Measurements from ENCODE around the gene ZBTB48.
A peak's percentile ranks its signal among the peaks of the same experiment; 100 is the strongest.

The ZBTB48 gene

GRCh38 chr1:6572653-6573383, 7.0 kb upstream of the ZBTB48 start:
- no peak for DNase-seq

GRCh38 chr1:6574025-6574620, 5.7 kb upstream of the ZBTB48 start:
- DNase-seq, result no peak

GRCh38 chr1:6574818-6575217, 5.0 kb upstream of the ZBTB48 start:
- DNase-seq, result no peak

- DNase-seq, result peak in 1 of 56 donors; percentile 22
Measured at GRCh38 chr1:6577831-6578525, 1.8 kb upstream of the ZBTB48 start.

GRCh38 chr1:6578624-6579373, 995 bp upstream of the ZBTB48 start:
- no peak for DNase-seq

- DNase-seq, result no peak
Measured at GRCh38 chr1:6580119-6580592, 362 bp downstream of the ZBTB48 start.

GRCh38 chr1:6580593-6581409, 1.0 kb downstream of the ZBTB48 start:
- DNase-seq, result no peak

GRCh38 chr1:6581561-6582305, 1.9 kb downstream of the ZBTB48 start:
- DNase-seq, result no peak

- no peak for DNase-seq
Measured at GRCh38 chr1:6582370-6582769, 2.6 kb downstream of the ZBTB48 start.

GRCh38 chr1:6584126-6585080, 4.6 kb downstream of the ZBTB48 start:
- no peak for DNase-seq

- DNase-seq, result no peak
Measured at GRCh38 chr1:6585081-6585722, 5.4 kb downstream of the ZBTB48 start.

- no peak for DNase-seq
Measured at GRCh38 chr1:6585841-6586240, 6.0 kb downstream of the ZBTB48 start.

- no peak for DNase-seq
Measured at GRCh38 chr1:6586404-6586816, 6.6 kb downstream of the ZBTB48 start.

- DNase-seq, result peak in 54 of 56 donors; percentile 6 to 87 (median 64)
Measured at GRCh38 chr1:6587261-6588005, 7.6 kb downstream of the ZBTB48 start.

GRCh38 chr1:6588128-6588892, 8.5 kb downstream of the ZBTB48 start:
- no peak for DNase-seq

GRCh38 chr1:6588893-6589520, 9.2 kb downstream of the ZBTB48 start:
- DNase-seq, result no peak

All from nucleus accumbens (tissue), 56 donors.